HG03159 (cell line): ENCODE data around the gene CX3CL1.
"Not testable (repeated sequence)": the region's sequence is repeated elsewhere in the genome, so short reads cannot be mapped to it uniquely, and the experiment has no call there.

Experiments used
- ATAC-seq: cut with Tn5 transposase; IDR thresholded peaks from one replicate; pipeline ENCODE4 v1.9.1; 2021; ENCODE audit warnings: mild to moderate bottlenecking, moderate library complexity; ENCODE audit not compliant: unreplicated experiment

CX3CL1 gene

GRCh38 chr16:57372372-57373116, at the start of gene CX3CL1:
Gene CX3CL1, plus strand, starts transcription at chr16:57372490. Its CDS starts 79 bp downstream, at chr16:57372569.
- ATAC-seq: no peak

GRCh38 chr16:57324749-57325148, 47.5 kb upstream of the CX3CL1 start:
- no peak for ATAC-seq

GRCh38 chr16:57325458-57325857, 46.8 kb upstream of the CX3CL1 start:
- ATAC-seq: no peak

- ATAC-seq: no peak
Observed at GRCh38 chr16:57329718-57330327, 42.5 kb upstream of the CX3CL1 start.

- ATAC-seq: no peak
Observed at GRCh38 chr16:57331355-57331754, 40.9 kb upstream of the CX3CL1 start.

- no peak for ATAC-seq
Observed at GRCh38 chr16:57333402-57333801, 38.9 kb upstream of the CX3CL1 start.

GRCh38 chr16:57335366-57335765, 36.9 kb upstream of the CX3CL1 start:
- ATAC-seq: no peak

- ATAC-seq: no peak
Observed at GRCh38 chr16:57341062-57341440, 31.2 kb upstream of the CX3CL1 start.

- no peak for ATAC-seq
Observed at GRCh38 chr16:57341441-57342303, 30.6 kb upstream of the CX3CL1 start.

- ATAC-seq: not testable (repeated sequence)
Observed at GRCh38 chr16:57342606-57343005, 29.7 kb upstream of the CX3CL1 start.

- ATAC-seq: no peak
Observed at GRCh38 chr16:57343221-57343620, 29.1 kb upstream of the CX3CL1 start.

- ATAC-seq: not testable (repeated sequence)
Observed at GRCh38 chr16:57344094-57344493, 28.2 kb upstream of the CX3CL1 start.

GRCh38 chr16:57345021-57345420, 27.3 kb upstream of the CX3CL1 start:
- no peak for ATAC-seq

- ATAC-seq: no peak
Observed at GRCh38 chr16:57345666-57346204, 26.6 kb upstream of the CX3CL1 start.

GRCh38 chr16:57347858-57348257, 24.4 kb upstream of the CX3CL1 start:
- no peak for ATAC-seq

- no peak for ATAC-seq
Observed at GRCh38 chr16:57348327-57348726, 24.0 kb upstream of the CX3CL1 start.

- ATAC-seq: peak; percentile 94
Observed at GRCh38 chr16:57349212-57350031, 22.9 kb upstream of the CX3CL1 start.

- no peak for ATAC-seq
Observed at GRCh38 chr16:57352636-57353047, 19.6 kb upstream of the CX3CL1 start.

GRCh38 chr16:57354311-57354710, 18.0 kb upstream of the CX3CL1 start:
- ATAC-seq: no peak

GRCh38 chr16:57355898-57356414, 16.3 kb upstream of the CX3CL1 start:
- ATAC-seq: no peak
